HFF-Myc (cell line): ENCODE data around the gene UBE2G2.

Experiments
- DNase-seq: peaks from one replicate; pipeline ENCODE4 v3.0.0-alpha.2; 2011; ENCODE audit warnings: low read depth; ENCODE audit errors: extremely low read depth
- H3K4me3 ChIP-seq: replicated peaks from 2 replicates; pipeline ENCODE4 v1.5.1; 2011; ENCODE audit warnings: low read depth, mild to moderate bottlenecking, control low read depth, low read length
- TF ChIP-seq, protein P1 (sequence below): IDR thresholded peaks from 2 replicates; pipeline ENCODE4 v1.5.1; 2012; ENCODE audit warnings: mild to moderate bottlenecking, low read depth, low read length, control low read depth; ENCODE audit errors: missing control alignments

Gene UBE2G2

DNA sequence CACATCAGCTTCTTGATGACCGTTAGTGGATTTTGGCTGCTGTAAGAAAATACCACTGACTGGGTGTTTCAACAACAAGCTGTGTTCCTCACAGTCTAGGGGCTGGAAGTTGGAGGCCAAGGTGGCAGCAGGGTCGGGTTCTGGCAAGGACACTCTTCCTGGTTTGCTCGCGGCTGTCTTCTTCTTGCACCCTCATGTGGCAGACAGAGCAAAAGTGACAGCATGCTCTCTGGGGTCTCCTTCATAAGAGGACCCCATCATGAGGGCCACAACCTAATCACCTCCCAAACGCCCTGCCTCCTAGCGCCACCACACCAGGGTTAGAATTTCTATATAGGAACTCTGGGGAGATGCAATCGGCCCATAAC is 71.6 kb downstream of the UBE2G2 start:
- no peak overlapping the region for H3K4me3 ChIP-seq
- DNase-seq: no peak
- TF ChIP-seq, protein P1, sequence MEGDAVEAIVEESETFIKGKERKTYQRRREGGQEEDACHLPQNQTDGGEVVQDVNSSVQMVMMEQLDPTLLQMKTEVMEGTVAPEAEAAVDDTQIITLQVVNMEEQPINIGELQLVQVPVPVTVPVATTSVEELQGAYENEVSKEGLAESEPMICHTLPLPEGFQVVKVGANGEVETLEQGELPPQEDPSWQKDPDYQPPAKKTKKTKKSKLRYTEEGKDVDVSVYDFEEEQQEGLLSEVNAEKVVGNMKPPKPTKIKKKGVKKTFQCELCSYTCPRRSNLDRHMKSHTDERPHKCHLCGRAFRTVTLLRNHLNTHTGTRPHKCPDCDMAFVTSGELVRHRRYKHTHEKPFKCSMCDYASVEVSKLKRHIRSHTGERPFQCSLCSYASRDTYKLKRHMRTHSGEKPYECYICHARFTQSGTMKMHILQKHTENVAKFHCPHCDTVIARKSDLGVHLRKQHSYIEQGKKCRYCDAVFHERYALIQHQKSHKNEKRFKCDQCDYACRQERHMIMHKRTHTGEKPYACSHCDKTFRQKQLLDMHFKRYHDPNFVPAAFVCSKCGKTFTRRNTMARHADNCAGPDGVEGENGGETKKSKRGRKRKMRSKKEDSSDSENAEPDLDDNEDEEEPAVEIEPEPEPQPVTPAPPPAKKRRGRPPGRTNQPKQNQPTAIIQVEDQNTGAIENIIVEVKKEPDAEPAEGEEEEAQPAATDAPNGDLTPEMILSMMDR: no peak

DNA sequence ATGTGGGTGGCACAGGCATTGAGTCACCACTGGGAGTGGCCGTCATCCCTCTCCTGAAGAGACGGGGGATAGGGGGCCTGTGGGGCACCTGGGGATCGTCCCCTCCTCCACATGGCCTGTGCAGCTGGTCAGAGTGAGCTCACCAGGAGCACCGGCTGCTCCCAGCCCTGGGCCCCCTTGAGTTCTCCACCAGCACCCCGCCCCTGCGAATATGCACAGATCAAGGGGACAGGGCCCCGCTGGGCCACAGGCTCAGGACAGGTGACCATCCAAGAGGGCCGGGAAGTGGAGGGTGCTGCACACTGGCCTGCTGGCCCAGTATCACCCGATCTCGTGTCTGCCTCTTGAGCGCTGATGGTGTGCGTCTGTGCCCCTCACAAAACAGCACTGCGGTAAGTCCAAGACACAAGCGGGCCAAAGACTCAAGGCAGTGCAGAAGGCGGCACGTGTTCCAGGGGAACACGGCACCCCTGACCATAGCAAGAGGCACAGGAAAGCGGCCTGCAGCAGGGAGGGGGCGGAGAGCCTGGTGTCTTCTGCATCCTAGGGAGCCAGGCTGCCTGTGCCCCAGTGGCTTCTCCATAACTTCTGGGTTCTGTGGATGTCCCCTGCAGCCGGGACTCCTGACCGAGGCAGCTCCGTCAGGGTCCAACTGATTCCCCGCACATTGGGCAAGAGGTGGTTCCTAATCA is 72.1 kb downstream of the UBE2G2 start:
- TF ChIP-seq, protein P1: no peak
- no peak for DNase-seq
- H3K4me3 ChIP-seq: no peak overlapping the region

DNA sequence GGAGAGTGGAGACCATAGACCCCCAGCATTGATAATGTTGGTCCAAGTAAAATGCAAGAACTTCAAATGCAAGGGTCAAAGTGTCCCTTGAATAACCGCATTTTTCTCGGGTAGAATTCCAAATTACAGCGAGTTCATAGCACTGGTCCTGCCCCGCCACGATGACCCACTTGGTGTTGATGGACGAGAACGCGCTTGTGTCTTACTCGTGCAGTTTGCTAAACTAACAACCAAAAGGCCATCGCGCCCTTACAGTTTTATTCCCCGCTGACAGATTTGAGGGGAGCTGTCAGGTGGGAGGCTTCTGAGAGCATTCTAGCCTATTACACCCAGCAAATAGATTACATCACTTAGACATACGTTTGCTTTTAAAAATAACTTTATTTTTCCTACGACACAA is 72.9 kb downstream of the UBE2G2 start:
- TF ChIP-seq, protein P1: no peak
- H3K4me3 ChIP-seq: no peak overlapping the region
- DNase-seq: no peak

DNA sequence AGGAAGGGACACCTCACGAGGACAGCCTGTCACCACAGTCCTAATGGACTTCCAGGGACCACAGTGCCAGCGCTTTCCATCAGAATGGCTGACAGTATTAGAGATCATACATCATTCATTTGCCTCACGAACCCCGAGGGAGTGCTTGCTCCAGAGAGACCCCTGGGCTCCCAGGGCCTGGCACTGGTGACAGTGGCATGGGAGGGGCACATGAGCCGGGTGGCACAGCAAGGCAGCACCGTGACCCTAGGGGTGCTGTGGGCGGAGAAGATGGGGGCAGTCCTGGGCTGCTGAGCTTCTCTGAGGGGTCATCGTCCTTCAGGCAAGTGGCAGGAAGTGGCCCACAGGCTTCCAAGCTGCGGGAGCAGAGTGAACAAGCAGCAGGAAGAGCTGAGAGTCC is 73.9 kb downstream of the UBE2G2 start:
- no peak for DNase-seq
- H3K4me3 ChIP-seq: no peak overlapping the region
- TF ChIP-seq, protein P1: no peak

DNA sequence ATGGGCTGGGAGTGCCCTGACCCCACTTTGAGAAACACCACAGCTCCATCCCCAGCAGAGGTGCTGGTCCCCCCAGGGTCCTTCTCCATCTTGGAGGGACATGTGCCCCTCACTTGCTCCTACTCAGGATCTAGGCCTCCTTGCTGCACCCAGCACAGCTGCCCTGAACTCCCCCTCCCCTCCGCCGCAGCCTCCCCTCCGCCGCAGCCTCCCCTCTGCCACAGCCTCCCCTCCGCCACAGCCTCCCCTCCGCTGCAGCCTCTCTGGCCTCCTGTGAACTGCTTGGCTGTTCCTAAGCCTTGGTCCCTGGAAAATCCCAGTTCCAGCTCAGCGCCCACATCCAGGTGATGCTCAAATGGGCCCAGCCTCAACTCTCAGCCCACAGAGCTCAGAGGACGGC is 74.3 kb downstream of the UBE2G2 start:
- no peak for DNase-seq
- TF ChIP-seq, protein P1: no peak
- no peak overlapping the region for H3K4me3 ChIP-seq

DNA sequence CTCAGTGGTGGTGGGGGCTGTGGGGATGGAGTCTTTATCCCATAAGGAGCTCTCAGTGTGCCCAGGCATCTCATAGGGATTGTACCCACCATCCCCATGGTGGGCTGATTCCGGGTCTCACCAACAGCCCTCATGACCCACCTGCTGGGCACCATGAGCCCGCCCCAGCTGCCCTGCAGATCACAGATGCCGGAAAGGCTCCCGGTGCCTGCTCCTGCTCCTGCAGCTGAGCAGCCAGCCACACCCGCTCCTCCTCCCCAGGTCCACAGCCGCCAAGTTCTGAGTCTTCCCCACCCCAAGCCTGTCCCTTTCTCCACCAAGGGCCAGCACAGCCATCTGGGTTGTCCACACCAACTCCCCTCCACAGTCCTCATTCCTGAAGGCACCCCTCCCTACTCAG is 74.8 kb downstream of the UBE2G2 start:
- no peak overlapping the region for H3K4me3 ChIP-seq
- TF ChIP-seq, protein P1: no peak
- no peak for DNase-seq

DNA sequence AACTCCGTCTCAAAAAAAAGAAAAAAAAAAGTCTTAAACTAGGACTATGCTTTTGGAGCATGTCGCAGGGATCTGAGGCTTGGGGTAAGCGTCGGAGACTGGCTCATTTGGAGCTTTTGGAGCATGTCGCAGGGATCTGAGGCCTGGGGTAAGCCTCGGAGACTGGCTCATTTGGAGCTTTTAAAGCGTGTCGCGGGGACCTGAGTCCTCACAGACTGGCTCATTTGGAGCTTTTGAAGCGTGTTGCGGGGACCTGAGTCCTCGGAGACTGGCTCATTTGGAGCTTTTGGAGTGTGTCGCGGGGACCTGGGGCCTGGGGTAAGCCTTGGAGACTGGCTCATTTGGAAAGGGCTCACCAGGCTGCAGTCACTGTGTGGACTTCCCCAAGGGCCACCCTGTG is 76.7 kb downstream of the UBE2G2 start:
- DNase-seq: no peak
- H3K4me3 ChIP-seq: no peak overlapping the region
- TF ChIP-seq, protein P1: no peak
